ENCODE data around the gene TRAPPC12.

The TRAPPC12 gene

GRCh38 chr2:3470856-3471737 lies 91.6 kb downstream of the TRAPPC12 start:
- no peak for DNase-seq

- DNase-seq, result no peak
These were observed 92.8 kb downstream of the TRAPPC12 start for GRCh38 chr2:3472296-3472695.

- DNase-seq, result no peak
These were observed 93.5 kb downstream of the TRAPPC12 start for GRCh38 chr2:3472966-3473365.

GRCh38 chr2:3475771-3476170 lies 96.3 kb downstream of the TRAPPC12 start:
- no peak for DNase-seq

- DNase-seq, result no peak
These were observed 97.0 kb downstream of the TRAPPC12 start for GRCh38 chr2:3476321-3476984.

GRCh38 chr2:3476985-3477327 lies 97.5 kb downstream of the TRAPPC12 start:
- DNase-seq, result no peak

GRCh38 chr2:3478846-3479385 lies 99.4 kb downstream of the TRAPPC12 start:
- DNase-seq, result no peak

GRCh38 chr2:3479430-3480320 lies 100.2 kb downstream of the TRAPPC12 start:
- no peak for DNase-seq

- DNase-seq, result peak; percentile 27
These were observed 101.0 kb downstream of the TRAPPC12 start for GRCh38 chr2:3480352-3481010.

GRCh38 chr2:3481011-3481400 lies 101.5 kb downstream of the TRAPPC12 start:
- no peak for DNase-seq

- no peak for DNase-seq
These were observed 102.4 kb downstream of the TRAPPC12 start for GRCh38 chr2:3481736-3482362.

GRCh38 chr2:3482363-3482821 lies 102.9 kb downstream of the TRAPPC12 start:
- DNase-seq, result no peak

GRCh38 chr2:3483227-3483985 lies 103.9 kb downstream of the TRAPPC12 start:
- no peak for DNase-seq

GRCh38 chr2:3483986-3484960 lies 104.8 kb downstream of the TRAPPC12 start:
- no peak for DNase-seq

GRCh38 chr2:3485166-3485565 lies 105.7 kb downstream of the TRAPPC12 start:
- DNase-seq, result no peak

- DNase-seq, result no peak
These were observed 106.8 kb downstream of the TRAPPC12 start for GRCh38 chr2:3486047-3487027.

- no peak for DNase-seq
These were observed 107.5 kb downstream of the TRAPPC12 start for GRCh38 chr2:3487028-3487425.

- DNase-seq, result no peak
These were observed 107.9 kb downstream of the TRAPPC12 start for GRCh38 chr2:3487432-3487831.
